Lower leg skin (tissue), 4 donors: ENCODE results near the gene PITPNC1. TPM values are rescaled to one million over a fixed set of nuclear protein-coding genes. Genes with fewer than 3 reads are reported as not detected.
"Not testable (repeated sequence)": the region's sequence is repeated elsewhere in the genome, so short reads cannot be mapped to it uniquely, and the experiment has no call there.

Source experiments
- DNase-seq, 2 donors: peaks; one replicate each; pipeline ENCODE4 v3.0.0-alpha.2; 2019; ENCODE audit warnings: low spot score in 2 of 2
- H3K4me3 ChIP-seq: fragments of 200-600 bp; sonication (generic); 2 replicates; pipeline ENCODE4 v1.5.1; 2017; ENCODE audit warnings: mild to moderate bottlenecking, low read depth; ENCODE audit not compliant: poor library complexity, severe bottlenecking
- POLR2A ChIP-seq, 2 donors: fragments of 450-650 bp; IDR thresholded peaks; one replicate each; pipeline ENCODE4 v1.6.1; 2016 to 2017; ENCODE audit warnings: antibody characterized with exemption in 2 of 2, mild to moderate bottlenecking in 1 of 2, moderate library complexity in 1 of 2
- WGBS, 2 donors: methylation state at CpG; one replicate each; pipeline ENCODE4 v1.1.5; 2018; 5-methylcytosine and 5-hydroxymethylcytosine counted together
- intact Hi-C: fragments of 100-400 bp; cut with DNase I; formaldehyde crosslinking; loops from one replicate; pipeline ENCODE4 v1.15.0; 2023; ENCODE audit warnings: low total_unique reads
- total RNA-seq, 4 donors: library from RNA; depleted of rRNA; stranded (reverse); fragments of >200 nt; gene quantifications; one replicate each; pipeline ENCODE4 v1.1.0, GENCODE V29; 2016
- TF ChIP-seq, protein P1 (sequence below), 3 donors: fragments of 450-650 bp; IDR thresholded peaks; one replicate each; pipeline ENCODE4 v1.5.1; 2016; ENCODE audit warnings: antibody characterized with exemption in 3 of 3, mild to moderate bottlenecking in 3 of 3, moderate library complexity in 2 of 3

The PITPNC1 gene
- total RNA-seq, 4 donors from 2014 or later: 1.7 to 8.2 (median 4.6) TPM

GRCh38 chr17:67646472-67646871, 269.4 kb downstream of the PITPNC1 start:
- WGBS, 2 donors: 92 to 98% methylated on average over 6 of the region's 6 CpGs
- DNase-seq: no peak
- TF ChIP-seq POLR2A (IDR thresholded peaks at IDR 0.05): no peak
- TF ChIP-seq, protein P1, sequence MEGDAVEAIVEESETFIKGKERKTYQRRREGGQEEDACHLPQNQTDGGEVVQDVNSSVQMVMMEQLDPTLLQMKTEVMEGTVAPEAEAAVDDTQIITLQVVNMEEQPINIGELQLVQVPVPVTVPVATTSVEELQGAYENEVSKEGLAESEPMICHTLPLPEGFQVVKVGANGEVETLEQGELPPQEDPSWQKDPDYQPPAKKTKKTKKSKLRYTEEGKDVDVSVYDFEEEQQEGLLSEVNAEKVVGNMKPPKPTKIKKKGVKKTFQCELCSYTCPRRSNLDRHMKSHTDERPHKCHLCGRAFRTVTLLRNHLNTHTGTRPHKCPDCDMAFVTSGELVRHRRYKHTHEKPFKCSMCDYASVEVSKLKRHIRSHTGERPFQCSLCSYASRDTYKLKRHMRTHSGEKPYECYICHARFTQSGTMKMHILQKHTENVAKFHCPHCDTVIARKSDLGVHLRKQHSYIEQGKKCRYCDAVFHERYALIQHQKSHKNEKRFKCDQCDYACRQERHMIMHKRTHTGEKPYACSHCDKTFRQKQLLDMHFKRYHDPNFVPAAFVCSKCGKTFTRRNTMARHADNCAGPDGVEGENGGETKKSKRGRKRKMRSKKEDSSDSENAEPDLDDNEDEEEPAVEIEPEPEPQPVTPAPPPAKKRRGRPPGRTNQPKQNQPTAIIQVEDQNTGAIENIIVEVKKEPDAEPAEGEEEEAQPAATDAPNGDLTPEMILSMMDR (IDR thresholded peaks at IDR 0.05): no peak
- intact Hi-C loops: no loop called here
- H3K4me3 ChIP-seq: no peak overlapping the region

GRCh38 chr17:67647482-67647881, 270.4 kb downstream of the PITPNC1 start:
- WGBS, 2 donors: 86 to 87% methylated on average over 5 of the region's 5 CpGs

DNA sequence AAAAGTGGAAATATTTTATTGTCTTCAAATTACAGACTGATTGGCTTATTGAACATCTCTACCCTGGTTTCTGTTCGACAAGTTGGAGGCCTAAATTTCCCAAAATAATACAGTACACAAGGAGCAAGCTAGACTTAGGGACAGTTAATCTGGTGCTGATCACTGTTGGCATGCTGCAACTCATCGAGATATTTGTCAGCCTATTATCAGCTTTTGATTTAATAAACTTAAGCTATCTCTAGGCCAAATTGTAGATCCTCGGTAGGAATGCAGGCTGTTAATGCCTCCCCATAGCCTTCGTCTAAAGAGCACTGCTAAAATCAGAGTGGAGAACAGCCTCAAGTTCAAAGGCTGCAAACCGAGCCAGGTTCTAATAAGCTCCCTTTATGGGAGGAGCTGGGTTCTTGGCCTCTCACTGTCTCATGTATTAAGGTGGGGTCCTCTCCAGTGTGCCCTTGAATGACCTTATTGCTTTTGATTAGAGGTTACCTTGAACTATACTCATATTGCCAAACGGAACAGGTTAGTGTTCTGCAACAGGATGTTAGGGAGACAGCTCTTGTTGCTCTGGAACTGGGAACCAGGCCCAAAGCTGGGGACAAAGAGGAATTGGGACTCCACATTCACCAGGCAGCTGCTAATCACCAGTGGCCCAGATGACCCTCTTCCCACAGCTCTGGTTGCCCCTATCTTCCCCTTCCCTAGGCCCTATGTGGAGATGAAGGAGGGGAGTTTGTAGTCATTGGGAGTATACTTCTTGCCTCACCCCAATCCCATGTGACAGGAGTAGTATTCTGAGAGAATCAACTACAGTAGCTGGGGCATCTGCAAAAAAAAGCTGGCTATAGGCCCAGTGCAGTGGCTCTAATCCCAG, 271.2 kb downstream of the PITPNC1 start:
- no peak for TF ChIP-seq POLR2A (IDR thresholded peaks at IDR 0.05)
- TF ChIP-seq, protein P1 (IDR thresholded peaks at IDR 0.05): no peak
- WGBS, 2 donors: 54 to 63% methylated on average over 6 of the region's 6 CpGs

More at GRCh38 chr17:67647482-67647881, 270.4 kb downstream of the PITPNC1 start:
- DNase-seq: no peak
- no peak for TF ChIP-seq POLR2A (IDR thresholded peaks at IDR 0.05)
- TF ChIP-seq, protein P1 (IDR thresholded peaks at IDR 0.05): no peak
- H3K4me3 ChIP-seq: no peak overlapping the region
- intact Hi-C loops: no loop called here

GRCh38 chr17:67648906-67649295, 271.8 kb downstream of the PITPNC1 start:
- H3K4me3 ChIP-seq, intact Hi-C loops, DNase-seq: not testable (repeated sequence)
- WGBS, 2 donors: 91 to 97% methylated on average over 3 of the region's 3 CpGs

More for the DNA sequence above, 271.2 kb downstream of the PITPNC1 start:
- DNase-seq: no peak
- intact Hi-C loops: no loop called here
- no peak overlapping the region for H3K4me3 ChIP-seq

DNA sequence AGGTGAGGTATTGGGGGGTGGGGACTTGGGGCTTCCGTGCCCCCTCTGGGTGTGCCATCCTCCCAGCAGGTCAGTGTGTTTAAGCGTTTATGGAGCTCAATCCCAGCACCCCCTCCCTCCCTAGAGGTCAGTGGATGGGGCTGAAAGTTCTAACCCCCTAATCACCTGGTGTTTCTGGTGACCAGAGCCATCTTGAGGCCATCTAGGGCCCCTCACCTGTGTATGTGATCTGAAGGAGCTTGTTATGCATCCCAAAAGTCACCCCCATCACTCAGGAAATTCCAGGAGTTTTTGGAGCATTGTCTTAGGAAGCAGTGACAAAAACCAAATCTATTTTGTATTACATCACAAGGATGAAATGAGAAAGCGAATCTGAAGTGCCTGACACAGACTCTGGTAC, 272.8 kb downstream of the PITPNC1 start:
- no peak for TF ChIP-seq POLR2A (IDR thresholded peaks at IDR 0.05)
- TF ChIP-seq, protein P1 (IDR thresholded peaks at IDR 0.05): no peak
- WGBS, 2 donors: 92 to 95% methylated on average over 3 of the region's 3 CpGs
- H3K4me3 ChIP-seq: no peak overlapping the region
- DNase-seq: no peak
- intact Hi-C loops: no loop called here

- intact Hi-C loops, H3K4me3 ChIP-seq, DNase-seq: not testable (repeated sequence)
- WGBS, 2 donors: 92 to 97% methylated on average over 7 of the region's 7 CpGs
Measured at GRCh38 chr17:67651218-67651579, 274.1 kb downstream of the PITPNC1 start.

- WGBS, 2 donors: 95 to 96% methylated on average over 14 of the region's 14 CpGs
- H3K4me3 ChIP-seq: no peak overlapping the region
- intact Hi-C loops: no loop called here
- TF ChIP-seq, protein P1 (IDR thresholded peaks at IDR 0.05): no peak
- no peak for TF ChIP-seq POLR2A (IDR thresholded peaks at IDR 0.05)
- no peak for DNase-seq
Measured at GRCh38 chr17:67652433-67652832, 275.4 kb downstream of the PITPNC1 start.
